ENCODE data around the gene GPR87.

Gene GPR87

DNA sequence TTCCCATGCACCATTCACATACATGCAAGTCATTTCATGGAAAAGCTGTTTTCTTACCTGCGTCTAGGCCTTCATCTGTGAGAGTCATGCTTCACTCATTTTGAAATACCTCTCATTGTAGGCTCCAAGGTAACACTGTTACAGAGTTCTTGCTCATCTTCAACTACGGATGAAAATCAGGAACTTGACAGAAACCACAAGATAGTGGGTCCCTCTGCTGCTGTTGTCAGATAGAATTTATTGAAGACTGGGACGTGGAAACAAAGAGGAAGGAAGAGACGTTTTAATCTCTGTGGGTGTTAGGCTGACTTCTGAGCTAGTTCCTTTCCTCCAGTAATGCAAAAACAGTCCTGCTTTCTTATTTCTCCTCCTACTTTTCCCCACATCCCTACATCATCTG is 38.4 kb downstream of the GPR87 start, which contains the start of gene P2RY14:
P2RY14 (minus strand) TSS at position 313 of the 400 bp plus-strand sequence. CDS start 64,226 bp downstream, outside the sequence.
- no peak for DNase-seq

DNA sequence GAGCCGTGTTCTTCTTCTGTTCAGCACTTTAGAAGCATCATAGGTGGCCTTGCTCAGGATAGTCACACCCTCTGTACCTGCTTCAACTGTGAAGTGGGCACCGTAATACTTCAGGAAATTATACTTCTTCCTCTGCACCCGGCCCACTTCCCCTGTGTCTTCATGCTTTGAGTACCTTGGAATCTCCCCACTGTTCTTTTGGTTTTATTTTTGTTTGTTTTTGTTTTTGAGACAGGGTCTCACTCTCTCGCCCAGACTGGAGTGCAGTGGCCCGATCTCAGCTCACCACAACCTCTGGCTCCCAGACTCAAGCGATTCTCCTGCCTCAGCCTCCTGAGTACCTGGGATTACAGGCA is 40.0 kb downstream of the GPR87 start:
- DNase-seq, result no peak

DNA sequence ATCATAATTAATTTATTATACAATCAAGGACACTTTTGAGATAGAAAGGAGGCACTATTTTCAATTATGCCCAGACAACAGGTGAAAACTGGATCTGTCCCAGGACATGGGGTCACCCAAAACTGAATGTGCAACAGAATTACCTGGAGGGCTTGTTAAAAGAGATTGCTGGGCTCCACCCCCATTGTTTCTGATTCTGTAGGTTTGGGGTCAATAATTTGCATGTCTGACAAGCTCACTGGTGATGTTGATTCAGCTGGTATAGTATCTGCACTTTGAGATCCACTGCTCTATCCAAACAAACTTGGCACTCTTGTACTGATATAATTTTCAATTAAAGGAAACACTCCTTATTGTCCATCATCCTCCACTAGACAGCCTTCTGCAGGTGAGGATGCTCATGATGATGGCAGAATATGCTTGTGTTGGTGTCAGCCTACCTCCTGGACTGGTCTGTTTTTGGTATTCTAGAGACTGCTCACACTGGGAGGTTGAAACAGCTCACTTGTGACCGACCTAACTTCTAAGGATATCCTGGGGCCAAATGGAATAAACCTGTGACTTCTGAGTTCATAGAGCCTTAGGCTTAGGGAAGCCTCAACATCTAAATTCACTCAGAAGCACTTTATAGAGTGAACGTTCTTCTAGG is 40.5 kb downstream of the GPR87 start:
- DNase-seq, result no peak

DNA sequence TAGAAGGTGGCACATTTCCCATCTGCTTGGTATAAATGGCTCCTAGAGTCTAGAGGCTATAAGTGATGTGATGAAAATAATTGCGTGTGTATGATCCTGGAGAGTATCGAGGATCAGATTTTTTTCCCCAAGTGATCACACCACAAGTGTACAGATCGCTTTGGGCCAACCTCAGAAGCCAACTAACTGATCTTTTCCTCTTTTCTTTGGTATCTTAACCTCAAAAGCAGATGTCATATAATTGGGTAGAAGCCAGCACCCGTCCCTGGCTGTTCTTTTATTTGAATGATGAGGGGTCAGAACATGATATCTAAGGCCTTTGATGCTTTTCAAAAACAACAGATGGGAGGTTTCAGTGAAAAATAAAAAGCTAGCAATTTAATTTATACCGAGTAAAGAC is 41.5 kb downstream of the GPR87 start:
- no peak for DNase-seq

DNA sequence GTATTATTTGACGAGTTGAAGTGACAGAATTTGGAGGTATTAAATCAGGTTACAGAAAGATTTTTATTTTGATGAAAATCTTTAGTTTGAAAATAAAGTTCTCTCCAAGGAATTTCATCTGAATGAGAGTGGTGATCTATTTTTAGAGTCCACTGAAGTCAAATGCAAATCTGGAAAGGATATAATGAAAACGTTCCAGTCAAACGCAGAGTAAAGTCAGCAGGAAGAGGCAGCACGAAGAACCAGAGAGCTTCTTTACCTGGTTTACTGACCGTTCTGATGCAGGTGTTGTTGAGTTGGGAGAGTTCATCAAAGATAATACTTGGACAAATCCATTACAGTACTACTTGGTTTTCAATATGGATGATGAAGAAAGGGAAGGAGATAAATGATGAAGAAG is 47.0 kb downstream of the GPR87 start:
- DNase-seq, result no peak

DNA sequence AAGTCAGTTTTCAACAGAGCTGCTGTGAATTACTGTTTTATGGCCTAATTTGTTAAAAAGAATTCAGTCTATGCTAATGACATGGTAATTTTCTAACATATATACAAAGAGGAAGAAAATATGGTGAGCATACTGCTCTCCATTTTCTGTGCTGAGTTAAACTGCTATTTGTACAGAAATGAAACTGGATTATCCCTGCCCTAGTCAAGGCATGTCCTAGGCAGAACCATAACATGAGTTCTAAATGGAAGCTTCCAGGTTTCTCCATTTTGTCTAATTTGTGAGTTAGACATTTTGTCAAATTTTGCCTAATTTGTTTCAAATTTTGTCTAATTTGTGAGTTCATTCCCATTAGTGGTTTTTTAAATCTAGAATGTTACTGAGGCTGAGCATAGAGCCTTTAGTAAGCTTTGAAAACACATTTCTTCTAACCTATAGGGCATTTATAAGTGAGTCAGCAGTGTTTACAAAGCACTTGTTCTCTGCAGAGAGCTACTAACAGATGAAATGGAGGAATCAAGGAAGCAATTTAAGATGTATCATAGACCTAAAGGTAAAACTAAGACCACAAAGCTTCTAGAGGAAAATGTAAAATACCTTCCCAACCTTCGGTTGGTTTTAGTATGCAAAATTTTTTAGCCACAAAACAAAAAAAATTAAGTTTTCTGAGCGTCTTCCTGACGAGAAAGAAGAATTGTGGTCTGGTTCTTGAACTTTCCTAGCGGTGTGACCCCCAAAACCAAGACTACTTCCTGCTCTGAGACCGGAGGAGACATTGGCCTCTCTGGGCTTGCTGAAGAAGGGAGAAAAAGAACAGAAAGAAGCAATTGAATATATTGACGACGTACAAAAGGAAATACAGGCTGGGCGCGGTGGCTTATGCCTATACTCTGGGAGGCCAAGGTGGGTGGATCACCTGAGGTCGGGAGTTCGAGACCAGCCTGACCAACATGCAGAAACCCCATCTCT is 48.1 kb downstream of the GPR87 start:
- DNase-seq, result no peak

DNA sequence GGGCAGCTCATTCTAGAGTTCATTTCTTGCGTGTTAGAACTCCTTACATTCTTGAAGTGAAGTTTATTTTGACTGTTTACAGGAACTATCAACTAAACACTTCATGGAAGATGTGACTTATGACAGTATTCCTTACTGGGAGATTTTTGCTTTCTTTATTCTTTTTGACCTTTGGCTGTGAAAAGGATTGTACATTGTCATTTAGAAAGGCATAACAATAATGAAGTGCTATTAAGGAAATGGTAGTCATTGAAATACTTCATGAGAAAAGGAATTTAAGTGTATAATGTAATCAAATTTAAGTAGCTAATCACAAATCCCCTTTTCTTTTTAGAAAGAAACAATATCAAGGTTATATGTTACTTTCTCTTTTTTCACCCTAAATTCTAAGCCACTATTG is 49.6 kb downstream of the GPR87 start:
- no peak for DNase-seq

DNA sequence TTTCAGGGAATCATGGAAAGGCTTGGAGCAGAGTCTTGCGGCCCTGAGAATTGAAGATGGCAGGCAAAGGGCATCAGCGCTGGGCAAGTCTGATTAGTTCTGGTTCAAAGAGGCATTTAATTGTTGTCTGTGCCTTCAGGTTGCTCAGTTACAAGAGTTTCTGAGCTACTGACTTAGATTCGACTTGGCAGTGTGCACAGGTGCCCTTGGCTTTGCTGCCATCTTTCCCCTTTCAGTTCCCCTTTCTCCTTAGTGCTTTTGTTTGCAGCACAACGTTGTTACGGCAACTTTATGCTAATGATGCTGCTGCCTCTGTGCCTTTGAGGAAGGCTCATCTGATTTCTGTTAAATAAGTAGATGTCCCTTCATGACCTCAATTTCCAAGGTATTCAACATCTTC is 50.8 kb downstream of the GPR87 start:
- DNase-seq, result no peak

DNA sequence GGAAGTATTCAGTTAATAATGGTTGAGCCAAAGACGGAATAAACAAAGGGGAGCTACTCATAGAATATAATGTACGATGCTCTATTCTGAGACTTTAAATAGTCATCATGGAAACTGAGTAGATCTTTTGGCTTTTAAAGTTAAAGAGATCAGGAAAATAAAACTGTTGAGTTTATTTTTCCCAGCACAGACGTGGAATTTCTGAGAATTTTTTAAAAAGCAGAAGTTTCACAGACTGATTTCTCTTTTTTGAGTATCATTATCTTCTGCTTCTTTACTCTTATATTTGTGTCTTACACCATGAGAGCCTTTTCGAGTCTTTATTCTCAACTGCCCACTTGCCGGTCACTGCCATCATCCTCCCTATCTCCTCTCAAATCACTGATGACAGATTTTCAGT is 51.5 kb downstream of the GPR87 start:
- DNase-seq, result no peak

DNA sequence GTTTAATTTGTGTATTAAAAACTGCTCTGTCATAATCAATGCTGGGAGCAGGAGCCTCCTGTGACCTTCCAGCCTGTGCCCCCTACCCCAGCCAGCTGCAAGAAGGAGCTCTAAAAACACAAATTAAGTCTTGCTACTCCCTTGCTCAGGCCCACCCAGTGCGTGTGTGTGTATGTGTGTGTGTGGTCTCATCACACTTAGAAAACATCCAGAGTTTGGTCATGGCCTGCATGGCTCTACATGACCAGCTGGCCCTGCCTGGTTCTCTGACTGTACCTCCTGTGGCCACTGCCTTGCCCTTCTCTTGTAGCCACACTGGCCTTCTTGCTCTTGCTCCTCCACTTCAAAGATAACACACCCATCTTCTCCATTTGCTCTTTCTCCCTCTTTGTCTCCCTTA is 52.0 kb downstream of the GPR87 start:
- DNase-seq, result no peak

DNA sequence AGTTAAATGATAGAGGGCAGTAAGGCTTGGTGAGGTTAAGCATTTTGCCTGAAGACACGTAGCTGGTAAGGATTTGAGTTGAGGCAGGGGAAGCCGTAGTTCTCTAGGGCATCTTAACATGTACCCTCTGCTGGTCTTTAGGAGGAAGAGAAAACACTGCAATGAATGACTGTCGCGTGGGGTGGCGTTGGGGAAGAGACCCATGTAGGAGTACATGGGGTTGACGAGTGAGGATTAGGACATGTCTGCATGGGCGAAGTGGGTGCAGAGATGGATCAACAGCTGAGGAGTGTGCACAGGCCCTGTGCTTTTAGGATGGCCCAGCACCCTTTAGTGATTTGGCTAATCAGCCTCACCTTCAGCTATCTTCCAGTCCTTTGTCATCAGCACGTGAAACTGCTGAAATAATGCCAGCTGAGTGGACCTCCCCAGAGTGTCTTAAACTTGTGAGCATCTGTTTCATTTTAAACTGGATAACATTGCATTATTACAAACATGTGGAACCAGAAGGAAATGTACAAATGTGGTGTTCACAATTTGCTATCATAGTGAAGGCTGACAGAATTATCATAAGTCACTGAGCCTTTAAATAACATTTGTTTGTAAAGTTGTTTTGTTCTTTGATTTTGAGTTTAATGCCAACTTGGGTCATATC is 53.6 kb downstream of the GPR87 start:
- no peak for DNase-seq

DNA sequence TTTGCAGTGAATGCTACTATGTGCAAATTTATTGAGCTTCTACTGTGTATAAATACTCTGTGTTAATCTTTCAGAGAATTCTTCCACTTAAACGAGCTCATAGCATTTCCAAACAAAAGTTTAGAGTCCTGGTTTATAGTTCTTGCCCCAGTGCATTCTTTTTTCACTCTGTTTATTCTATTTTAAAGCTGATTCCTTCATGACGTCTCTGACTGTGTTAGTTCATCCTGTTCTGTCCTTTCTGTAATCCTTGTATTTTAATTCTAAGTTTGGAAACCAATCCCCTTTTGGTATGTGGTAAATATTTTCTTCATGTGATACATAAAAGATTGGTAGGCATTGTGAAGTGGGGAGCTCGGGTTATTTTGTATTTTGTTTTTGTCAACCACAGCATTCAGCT is 57.0 kb downstream of the GPR87 start:
- no peak for DNase-seq

DNA sequence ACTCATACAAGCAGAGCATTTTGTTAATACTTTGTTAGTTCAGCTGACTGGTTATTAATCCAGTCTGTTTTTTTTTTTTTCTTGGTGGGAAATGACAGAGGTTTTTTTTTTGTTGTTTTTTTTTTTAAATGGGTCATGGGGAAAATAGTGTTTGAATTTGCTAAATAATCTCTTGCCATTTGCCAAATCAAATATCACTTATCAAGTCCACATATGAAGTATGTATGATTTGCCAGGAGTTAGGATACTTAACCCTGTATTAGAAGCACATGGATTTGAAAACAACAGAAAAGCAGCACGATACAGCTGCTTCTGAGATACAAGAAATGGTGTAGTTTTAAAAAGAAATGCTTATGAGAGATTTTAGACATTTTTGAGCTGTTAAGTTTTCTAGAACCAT is 59.9 kb downstream of the GPR87 start:
- no peak for DNase-seq

DNA sequence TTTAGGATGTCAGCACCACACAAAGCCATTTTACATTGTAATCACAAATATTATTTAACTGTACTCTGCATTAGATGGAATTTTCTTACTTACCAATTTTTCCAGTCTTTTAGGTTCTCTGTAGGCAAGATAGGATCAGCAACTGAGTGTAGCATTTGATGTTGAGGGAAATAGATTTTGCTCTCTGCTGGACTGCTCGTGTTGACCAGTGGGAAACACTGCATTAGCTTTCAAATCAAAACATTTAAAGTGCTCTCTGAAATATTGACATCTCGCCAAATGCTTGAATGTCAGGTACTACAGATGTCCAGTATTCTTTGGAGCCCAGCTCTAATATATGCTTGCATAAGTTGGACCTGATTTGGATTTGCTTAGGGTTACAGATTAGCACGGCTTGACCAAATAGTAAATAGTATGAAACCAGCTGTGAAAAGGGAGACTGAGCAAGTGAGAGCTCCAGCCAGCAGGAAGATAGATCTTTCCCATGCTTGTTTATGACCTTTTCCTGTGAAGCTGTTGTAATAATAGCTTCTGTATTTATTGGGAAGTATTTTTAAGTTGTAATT is 67.8 kb downstream of the GPR87 start:
- no peak for DNase-seq

All from kidney glomerular epithelial cell (primary cell).